Activated CD8-positive, alpha-beta T cell treated with anti-CD3 and anti-CD28 coated beads for 36 hours (primary cell): ENCODE results near the gene KIF6. TPM values are rescaled to one million over a fixed set of nuclear protein-coding genes. Genes with fewer than 3 reads are reported as not detected.

ENCODE experiments used
- ATAC-seq: fragments of 200-7000 bp; cut with Tn5 transposase; one replicate; pipeline ENCODE4 v1.10.0; 2021; ENCODE audit warnings: mild to moderate bottlenecking, moderate library complexity
- CTCF ChIA-PET: fragments of 350-600 bp; sonication (Branson Sonifier 250); formaldehyde crosslinking; loops from one replicate; lab custom pipeline; 2021; ENCODE audit warnings: antibody characterized with exemption; lab: Charles Lee
- POLR2A ChIA-PET: fragments of 350-600 bp; sonication (Branson Sonifier 250); formaldehyde crosslinking; loops from one replicate; lab custom pipeline; 2021; ENCODE audit warnings: antibody characterized with exemption; lab: Charles Lee
- DNase-seq: peaks from one replicate; pipeline ENCODE4 v3.0.0-alpha.2; 2020
- H3K27ac Mint-ChIP-seq: one replicate; pipeline ENCODE4 v1.8.0; 2021; ENCODE audit warnings: mild to moderate bottlenecking, mixed read lengths
- H3K27me3 Mint-ChIP-seq: one replicate; pipeline ENCODE4 v1.8.0; 2021; ENCODE audit warnings: mixed read lengths
- H3K36me3 Mint-ChIP-seq: one replicate; pipeline ENCODE4 v1.8.0; 2021; ENCODE audit warnings: low read depth, mixed read lengths
- H3K4me1 Mint-ChIP-seq: one replicate; pipeline ENCODE4 v1.8.0; 2021; ENCODE audit warnings: low read depth, mixed read lengths
- H3K4me3 Mint-ChIP-seq: one replicate; pipeline ENCODE4 v1.8.0; 2021; ENCODE audit warnings: mild to moderate bottlenecking, moderate library complexity, mixed read lengths
- H3K9me3 Mint-ChIP-seq: one replicate; pipeline ENCODE4 v1.8.0; 2021; ENCODE audit warnings: mixed read lengths
- intact Hi-C: fragments of 100-400 bp; cut with micrococcal nuclease; formaldehyde crosslinking; loops from one replicate; pipeline ENCODE4 v1.10.0; 2022
- total RNA-seq, 2 experiments: library from RNA; stranded (reverse); gene quantifications; one replicate each; pipeline ENCODE4 v1.2.3, GENCODE V29; 2021
- TF ChIP-seq, protein P1 (sequence below): fragments of 200-600 bp; IDR thresholded peaks from one replicate; pipeline ENCODE4 v1.8.0; 2022; ENCODE audit warnings: antibody characterized with exemption, mild to moderate bottlenecking

Gene KIF6
- total RNA-seq, 2 experiments from 2014 or later = 0.13 to 0.14 TPM

DNA sequence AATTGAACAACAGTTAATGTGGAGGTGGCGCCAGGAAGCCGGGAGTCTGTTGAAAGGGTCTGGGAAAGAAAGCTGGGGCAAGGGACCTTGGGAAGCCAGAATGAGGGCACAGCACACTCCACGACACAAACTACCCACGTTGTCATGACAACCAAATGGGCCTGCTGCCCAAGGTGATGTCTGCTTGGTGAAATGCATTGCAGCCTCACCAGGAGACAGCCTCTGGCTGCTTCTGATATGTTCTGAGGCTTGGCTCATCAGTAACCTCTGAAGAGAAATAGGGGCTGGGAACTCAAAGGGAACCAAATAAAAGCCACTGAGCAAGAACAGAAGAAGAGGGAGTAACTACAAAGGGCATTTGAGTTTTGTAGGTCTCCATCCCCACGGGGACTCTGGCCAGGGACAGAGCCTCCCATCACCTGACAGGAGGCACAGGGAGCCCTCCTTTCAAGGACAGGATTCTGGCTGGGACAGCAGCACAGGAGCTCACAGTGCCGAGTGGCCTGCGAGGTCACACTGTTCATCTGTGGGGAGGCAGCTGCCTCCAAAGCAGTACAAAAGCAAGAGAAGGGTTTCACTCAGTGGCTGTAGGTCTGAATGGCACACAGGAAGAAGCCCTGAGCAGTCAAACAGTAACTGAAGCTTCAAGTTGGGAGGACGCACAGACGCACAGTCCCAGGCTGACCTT lies 358.1 kb downstream of the KIF6 start:
- intact Hi-C loops = no loop called here
- no peak for DNase-seq

DNA sequence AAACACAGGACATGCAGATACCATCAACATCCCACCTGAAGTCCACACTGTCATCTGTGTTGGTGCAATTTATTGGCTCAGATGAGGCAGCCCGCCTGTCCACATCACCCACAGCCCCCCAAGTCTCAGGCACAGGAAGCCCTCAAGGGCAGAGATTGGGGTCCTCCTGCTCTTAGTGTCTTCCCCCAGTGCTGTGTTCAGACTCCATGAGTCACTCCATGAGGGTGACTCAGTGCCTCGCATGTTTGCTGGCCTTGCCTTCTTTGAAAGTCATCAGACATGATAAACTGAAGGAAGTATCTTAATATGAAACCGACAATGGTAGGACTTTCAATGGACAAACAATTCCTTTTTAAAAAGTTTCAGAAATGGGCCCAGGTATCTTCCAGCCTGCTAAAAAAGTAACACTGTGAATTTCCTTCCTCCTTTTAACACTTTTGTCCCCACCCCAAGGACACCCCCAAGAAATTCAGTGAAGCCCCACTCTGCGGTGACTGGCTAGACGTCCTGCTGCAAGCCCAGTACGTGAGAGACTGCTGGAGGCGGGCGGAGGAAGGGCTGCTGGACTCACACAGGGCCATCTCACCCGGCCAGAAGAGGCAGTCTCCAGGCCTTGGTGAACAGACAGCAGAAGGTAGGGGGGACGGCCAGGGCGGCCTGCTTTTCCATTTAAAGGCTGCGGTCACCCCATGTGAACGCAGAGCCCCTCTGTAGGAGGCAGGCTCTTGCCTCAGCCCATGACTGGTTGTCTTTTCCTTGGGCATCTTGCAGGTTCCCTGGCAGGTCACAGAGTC lies 359.7 kb downstream of the KIF6 start:
- H3K4me1 Mint-ChIP-seq = peaks cover 3% of the 10 kb centered on the region
- H3K36me3 Mint-ChIP-seq = no peaks in the 10 kb centered on the region

More for the DNA sequence above, 358.1 kb downstream of the KIF6 start:
- Mint-ChIP-seq H3K36me3 (no peaks in the 10 kb centered on the region), H3K4me1 (no peaks in the 10 kb centered on the region), H3K9me3 (no peaks in the 10 kb centered on the region), H3K4me3 (no peak overlapping the region), H3K27ac (no peak overlapping the region), H3K27me3 (peaks cover 4% of the 10 kb centered on the region)
- TF ChIP-seq, protein P1, sequence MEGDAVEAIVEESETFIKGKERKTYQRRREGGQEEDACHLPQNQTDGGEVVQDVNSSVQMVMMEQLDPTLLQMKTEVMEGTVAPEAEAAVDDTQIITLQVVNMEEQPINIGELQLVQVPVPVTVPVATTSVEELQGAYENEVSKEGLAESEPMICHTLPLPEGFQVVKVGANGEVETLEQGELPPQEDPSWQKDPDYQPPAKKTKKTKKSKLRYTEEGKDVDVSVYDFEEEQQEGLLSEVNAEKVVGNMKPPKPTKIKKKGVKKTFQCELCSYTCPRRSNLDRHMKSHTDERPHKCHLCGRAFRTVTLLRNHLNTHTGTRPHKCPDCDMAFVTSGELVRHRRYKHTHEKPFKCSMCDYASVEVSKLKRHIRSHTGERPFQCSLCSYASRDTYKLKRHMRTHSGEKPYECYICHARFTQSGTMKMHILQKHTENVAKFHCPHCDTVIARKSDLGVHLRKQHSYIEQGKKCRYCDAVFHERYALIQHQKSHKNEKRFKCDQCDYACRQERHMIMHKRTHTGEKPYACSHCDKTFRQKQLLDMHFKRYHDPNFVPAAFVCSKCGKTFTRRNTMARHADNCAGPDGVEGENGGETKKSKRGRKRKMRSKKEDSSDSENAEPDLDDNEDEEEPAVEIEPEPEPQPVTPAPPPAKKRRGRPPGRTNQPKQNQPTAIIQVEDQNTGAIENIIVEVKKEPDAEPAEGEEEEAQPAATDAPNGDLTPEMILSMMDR = no peak
- ChIA-PET POLR2A (no interaction called here), CTCF (interaction anchor here (0.8 kb wide), 1 partner anchor 9 kb away, joined by 3 read pairs; no protein-coding TSS in a partner anchor)
- ATAC-seq = no peak

DNA sequence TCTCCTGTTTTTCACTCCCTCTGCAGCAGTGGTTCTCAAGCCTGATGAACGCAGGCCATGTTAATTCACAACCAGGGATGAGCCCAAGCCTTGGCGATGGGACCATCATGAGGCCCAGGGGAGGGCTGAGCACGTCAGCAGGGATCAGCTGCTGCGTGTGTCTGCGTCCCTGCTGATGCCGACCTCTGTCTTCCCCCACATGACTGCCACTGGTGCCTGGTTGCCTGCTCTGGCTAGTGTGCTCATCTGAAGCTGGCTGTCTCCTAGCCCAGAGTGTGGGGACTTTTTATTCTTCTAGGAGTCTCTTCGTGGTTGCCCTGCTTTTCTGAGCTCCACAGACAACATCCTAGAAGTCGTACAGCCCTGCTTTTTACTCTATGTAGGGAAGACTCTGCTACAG lies 361.9 kb downstream of the KIF6 start:
- Mint-ChIP-seq H3K27ac (no peak overlapping the region), H3K27me3 (peaks cover 2% of the 10 kb centered on the region), H3K36me3 (no peaks in the 10 kb centered on the region), H3K4me1 (peaks cover 3% of the 10 kb centered on the region), H3K9me3 (no peaks in the 10 kb centered on the region), H3K4me3 (no peak overlapping the region)
- intact Hi-C loops = no loop called here
- ATAC-seq (no peak), DNase-seq (no peak)
- ChIA-PET POLR2A (no interaction called here), CTCF (interaction anchor here (1.0 to 1.8 kb wide), 3 partner anchors 12 to 30 kb away, joined by 3 to 6 read pairs (median 5); no protein-coding TSS in a partner anchor)
- TF ChIP-seq, protein P1 = no peak

More for the DNA sequence above, 359.7 kb downstream of the KIF6 start:
- ChIA-PET POLR2A (no interaction called here), CTCF (interaction anchor here (1.8 kb wide), 1 partner anchor 17 kb away, joined by 6 read pairs; no protein-coding TSS in a partner anchor)
- TF ChIP-seq, protein P1 = no peak
- intact Hi-C loops = no loop called here
- Mint-ChIP-seq H3K4me3 (no peak overlapping the region), H3K9me3 (no peaks in the 10 kb centered on the region), H3K27ac (no peak overlapping the region), H3K27me3 (peaks cover 2% of the 10 kb centered on the region)
- DNase-seq (no peak), ATAC-seq (no peak)

DNA sequence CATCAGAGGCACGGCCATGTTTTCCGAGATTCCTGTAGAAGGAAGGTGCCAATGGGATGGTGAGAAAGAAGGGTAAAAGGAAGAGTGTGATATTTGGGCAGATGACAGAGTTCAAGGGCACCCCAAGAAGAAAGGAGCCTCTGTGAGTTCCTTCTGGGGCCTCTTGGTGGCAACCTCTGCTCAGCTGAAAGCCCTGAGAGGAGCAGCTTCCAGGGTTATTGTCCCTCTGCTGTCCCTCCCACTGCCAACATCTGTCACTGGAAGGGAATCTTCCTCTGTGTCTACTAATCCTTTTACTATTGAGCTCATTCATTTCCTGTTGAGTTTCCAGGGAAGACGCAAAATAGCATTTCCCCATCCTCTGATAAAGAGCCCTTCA lies 362.7 kb downstream of the KIF6 start:
- TF ChIP-seq, protein P1 = no peak
- Mint-ChIP-seq H3K4me3 (no peak overlapping the region), H3K36me3 (no peaks in the 10 kb centered on the region), H3K9me3 (no peaks in the 10 kb centered on the region), H3K27me3 (peaks cover 2% of the 10 kb centered on the region), H3K27ac (no peak overlapping the region), H3K4me1 (peaks cover 3% of the 10 kb centered on the region)
- DNase-seq (no peak), ATAC-seq (no peak)
- ChIA-PET CTCF (interaction anchor here (0.7 to 2.0 kb wide), 12 partner anchors 8 to 945 kb away, joined by 3 to 10 read pairs (median 3); no protein-coding TSS in a partner anchor), POLR2A (interaction anchor here (0.6 kb wide), 1 partner anchor 41 kb away, joined by 3 read pairs; no protein-coding TSS in a partner anchor)
- intact Hi-C loops = no loop called here
